NCI-H187 (cell line): Measurements from ENCODE around the gene COL15A1.
A peak's percentile ranks its signal among the peaks of the same experiment; 100 is the strongest.
"Not testable (repeated sequence)": the region's sequence is repeated elsewhere in the genome, so short reads cannot be mapped to it uniquely, and the experiment has no call there.

Experiments used
- DNase-seq, 2 experiments: peaks; one replicate each; lab custom pipeline; 2025; lab: John Stamatoyannopoulos, UW

Gene COL15A1

DNA sequence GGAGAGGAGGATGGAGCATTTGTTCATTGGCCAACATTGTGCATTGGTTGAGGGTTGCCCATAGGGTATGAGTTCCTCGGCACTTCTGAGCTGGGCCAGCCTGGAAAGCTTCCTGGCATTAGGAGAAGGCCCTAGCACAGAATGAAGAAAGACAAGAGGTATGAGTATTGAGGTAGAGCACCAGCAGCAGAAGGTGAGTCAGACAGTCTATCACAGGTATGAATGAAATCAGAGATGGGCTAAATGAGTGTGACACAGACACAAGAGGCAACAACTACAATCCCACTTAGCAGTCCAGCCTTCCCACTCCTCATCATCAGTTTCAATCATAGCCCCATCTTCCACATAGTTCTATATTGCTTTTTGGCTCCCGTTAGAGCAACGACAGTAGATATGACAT, 135.8 kb downstream of the COL15A1 start:
- no peak for DNase-seq

DNA sequence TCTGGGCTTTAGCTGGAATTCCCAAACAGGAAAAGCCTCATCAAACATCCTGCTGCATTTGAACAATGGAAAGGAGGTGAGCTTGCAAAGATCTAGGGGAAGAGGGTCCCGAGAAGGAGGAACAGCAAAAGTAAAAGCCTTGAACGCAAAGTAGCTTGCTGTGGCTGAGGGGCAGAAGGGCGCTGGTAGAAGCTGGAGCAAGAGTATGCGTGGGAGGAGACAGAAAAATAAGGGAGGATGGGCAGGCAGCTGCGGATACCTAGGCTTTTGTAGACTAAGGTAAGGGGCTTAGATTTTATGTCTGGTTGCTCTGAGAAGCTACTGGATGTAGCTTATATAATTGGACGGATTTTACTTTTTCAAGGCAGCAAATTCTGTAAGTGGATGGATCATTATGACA, 139.3 kb downstream of the COL15A1 start:
- no peak for DNase-seq

GRCh38 chr9:99085949-99086948, 142.5 kb downstream of the COL15A1 start:
- no peak for DNase-seq

- DNase-seq = no peak
Measured at GRCh38 chr9:99087462-99087861, 143.8 kb downstream of the COL15A1 start.

- no peak for DNase-seq
Measured at GRCh38 chr9:99090336-99091130, 146.8 kb downstream of the COL15A1 start.

- DNase-seq = no peak
Measured at GRCh38 chr9:99092643-99093491, 149.2 kb downstream of the COL15A1 start.

DNA sequence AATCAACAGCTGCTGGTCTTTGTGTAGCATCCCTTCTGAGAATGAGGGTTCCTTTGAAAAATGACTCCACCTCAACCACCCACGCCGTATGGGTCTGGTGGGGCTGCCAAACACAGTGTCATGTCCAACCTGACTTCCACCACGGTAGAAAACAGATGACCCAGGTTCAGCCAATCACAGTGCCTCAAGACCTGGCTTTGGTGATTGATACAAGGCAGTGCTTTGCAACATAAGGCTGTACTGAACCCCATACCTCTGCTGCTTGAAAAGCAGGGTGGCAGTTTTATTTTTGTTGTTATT, 149.7 kb downstream of the COL15A1 start:
- no peak for DNase-seq

DNA sequence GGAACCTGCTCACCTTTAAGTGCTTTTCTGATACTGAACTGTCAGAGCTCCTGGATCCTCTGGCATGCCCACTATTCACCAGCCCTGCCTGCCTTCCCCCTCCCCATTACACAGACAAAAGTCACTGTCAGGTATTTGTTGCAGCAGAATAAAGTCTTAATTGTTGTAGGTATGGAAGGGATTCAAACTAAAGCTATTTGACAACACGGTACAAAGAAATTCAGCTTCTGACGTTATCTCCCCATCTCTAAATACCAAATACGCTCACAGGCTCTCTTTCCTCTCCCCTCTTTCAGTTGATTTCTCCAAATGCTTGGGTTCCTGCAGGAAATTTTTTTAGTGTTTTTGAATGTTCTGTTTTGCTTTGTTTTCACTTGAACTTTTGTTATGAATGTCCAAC, 151.9 kb downstream of the COL15A1 start:
- no peak for DNase-seq

DNA sequence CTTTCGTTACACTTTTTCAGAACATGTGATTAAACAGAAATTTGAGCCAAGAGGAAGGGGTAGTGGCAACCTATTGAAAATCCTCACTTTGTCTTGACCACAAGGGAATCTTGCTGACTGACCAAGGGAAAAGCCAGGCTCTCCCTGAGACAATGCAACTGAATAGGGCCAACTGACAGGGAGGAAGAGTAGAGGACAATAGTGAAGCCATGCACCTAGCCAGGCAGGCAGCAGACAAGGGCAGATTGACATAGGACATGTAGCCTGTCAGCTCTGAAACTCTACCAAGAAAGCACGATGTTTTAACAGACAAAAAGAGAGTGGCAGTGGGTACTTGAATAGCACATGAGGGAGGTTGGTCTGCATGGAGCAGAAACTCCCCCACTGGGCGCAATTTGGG, 152.7 kb downstream of the COL15A1 start:
- no peak for DNase-seq

GRCh38 chr9:99099806-99100585, 156.3 kb downstream of the COL15A1 start:
- not testable (repeated sequence) for DNase-seq

- DNase-seq = no peak
Measured at GRCh38 chr9:99101271-99101670, 157.6 kb downstream of the COL15A1 start.

DNA sequence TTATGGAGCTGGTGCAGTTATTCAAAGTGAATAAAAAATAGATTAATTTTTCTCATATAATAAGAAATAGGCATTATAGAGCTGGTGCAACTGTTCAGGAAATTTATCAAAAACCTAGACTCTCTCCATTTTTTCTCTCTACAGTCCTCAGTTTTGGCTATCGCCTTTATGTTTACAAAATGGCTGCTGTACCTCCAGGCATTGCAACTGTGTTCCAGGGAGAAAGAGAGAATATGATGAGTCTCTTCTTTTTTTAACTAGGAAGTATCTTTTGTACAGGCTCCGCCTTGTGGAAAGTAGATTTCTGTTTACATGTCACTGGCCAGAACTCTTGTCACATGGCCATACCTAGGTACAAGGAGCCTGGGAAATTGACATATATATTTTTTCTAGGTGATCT, 158.1 kb downstream of the COL15A1 start:
- no peak for DNase-seq

DNA sequence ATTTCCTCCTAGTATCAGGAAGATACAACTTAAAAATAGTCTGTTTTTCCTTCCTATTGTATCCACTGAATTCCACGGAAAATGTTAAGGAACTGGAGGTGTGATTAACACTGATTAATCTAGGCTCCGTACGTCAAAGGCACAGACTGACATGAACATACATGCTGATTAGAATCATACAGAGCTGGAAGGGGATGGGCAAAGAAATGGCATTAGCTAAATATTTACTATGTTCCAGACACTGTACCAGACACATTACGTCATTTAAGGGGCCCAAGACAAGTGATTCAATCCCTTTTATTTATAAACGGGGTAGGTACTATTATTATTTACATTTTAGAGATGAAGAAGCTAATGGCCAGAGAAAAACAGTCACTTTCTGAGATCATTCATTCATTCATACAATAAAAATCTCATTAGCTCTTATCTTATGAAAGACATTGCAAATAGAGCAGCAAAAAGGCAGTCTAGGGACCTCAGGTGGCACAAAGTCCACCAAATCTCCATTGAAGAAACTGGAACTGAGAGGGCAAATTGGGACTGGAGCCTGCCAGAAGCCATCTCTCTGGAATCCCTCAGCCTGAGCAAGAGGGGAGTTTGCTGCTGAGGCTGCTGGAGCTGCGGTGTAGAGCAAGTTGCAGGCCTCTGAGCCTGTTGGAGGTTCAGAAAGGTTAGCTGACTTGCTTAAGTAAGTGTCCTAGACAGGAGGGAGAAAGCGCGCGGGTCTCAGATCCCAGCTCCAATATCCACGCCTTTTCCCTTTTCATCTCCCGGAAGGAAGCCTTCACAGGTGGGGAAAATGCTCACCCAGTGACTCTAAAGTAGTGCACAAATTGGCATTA, 159.6 kb downstream of the COL15A1 start:
- no peak for DNase-seq

DNA sequence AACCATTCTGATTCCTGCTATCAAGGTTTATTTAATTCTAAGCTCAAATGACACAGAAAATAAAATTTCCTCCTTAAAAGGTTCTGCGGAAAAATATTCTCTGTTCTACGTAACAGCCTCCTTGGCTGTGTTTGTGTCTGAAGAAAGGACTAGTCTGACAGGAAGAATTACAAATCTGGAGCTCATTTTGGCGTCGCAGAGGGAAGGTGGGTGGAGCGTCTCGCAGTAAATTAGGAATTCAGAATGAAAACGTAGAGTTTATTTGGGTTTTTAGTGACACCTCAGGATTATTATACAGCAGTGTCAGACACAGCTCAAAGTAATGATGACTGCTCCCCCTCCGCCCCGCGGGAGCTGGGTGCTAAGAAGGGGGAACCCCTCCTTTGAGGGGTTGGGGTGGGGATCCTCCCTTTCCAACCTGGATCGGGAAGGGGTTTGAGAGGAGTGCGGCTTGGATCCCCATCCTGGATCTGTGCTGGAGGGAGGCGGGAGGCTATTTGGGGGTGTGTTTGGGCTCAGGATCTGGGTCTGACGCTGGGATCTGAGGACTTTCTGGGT, 160.3 kb downstream of the COL15A1 start:
- DNase-seq = no peak

GRCh38 chr9:99104459-99105151, 160.9 kb downstream of the COL15A1 start, which contains the start of gene TGFBR1:
Gene TGFBR1, plus strand, starts transcription at chr9:99105113. Its CDS starts 93 bp downstream, at chr9:99105206.
- peak; percentile 31 to 77 for DNase-seq

DNA sequence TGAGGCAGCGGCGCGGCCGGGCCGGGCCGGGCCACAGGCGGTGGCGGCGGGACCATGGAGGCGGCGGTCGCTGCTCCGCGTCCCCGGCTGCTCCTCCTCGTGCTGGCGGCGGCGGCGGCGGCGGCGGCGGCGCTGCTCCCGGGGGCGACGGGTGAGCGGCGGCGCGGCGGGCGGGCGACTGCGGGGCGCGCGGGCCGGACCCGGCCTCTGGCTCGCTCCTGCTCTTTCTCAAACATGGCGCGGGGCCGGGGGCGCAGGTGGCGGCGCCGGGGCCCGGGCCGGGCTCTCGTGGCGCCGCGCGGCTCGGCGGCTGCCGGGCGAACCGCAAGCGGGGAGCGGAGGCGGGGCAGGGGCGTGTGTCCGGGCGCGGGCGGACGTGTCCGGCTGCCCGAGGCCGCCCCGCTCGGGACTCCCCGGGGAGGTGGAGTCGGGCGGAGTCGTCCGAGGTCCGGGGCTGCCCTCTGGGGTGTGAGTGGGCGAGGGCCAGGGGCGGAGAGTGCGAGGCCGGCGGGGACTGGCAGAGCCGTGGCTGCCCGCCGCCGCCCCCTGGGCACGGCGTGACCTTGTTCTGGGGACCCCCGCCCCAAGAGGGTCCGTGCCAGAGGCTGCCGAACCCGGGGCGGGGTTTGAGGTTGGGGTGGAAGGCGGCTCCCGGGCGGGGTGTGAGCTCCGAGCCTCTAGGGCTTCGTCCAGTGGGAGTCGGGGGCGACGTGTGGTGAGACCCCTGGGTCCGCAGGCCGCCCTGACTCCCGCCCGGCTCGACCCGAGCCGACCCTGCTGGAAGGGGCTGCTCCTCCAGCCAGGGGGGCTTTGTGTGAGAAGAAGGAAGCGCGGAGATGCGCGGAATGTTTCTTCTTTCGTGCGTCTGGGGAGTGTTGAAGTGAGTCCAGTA, 161.7 kb downstream of the COL15A1 start:
- DNase-seq = no peak

- DNase-seq = no peak
Measured at GRCh38 chr9:99106044-99106375, 162.3 kb downstream of the COL15A1 start.

DNA sequence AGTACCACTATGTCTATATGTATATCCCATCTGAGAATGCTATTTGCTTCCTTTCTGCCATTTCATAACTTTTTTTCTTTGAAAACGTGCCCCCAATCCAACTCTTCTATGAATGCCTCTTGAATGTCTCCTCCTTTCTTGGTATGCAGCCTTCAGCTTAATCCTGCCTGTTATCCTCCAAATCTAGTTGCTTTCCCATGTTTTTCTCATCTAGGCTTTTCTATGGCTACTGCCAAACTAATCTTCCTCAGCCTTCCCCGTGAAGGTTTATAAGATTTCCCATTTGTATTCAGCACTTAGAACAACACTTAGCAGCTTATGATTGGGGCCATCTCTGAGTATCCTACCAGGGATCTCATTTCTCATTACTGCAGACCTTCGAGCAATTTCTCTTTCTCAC, 163.7 kb downstream of the COL15A1 start:
- DNase-seq = no peak

DNA sequence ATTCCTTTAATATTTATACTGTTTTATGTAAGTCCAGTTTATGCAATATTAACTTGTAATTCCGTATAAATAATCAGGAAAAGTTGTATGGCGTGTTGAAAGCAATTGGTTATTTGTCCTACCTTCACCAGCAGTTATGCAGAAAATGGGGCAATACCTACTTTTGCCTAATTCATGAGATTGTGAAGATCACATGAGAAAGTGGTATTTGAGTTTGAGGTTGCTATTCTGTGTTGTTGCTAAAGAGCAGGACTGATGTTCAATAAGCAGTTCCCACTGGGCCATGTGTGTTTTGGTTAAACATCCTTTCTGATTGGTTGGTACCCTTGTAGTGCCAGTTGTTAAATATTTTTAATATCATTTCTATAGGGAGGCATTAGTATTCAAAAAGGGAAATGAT, 164.4 kb downstream of the COL15A1 start:
- DNase-seq = no peak
